ENCODE results near the gene SH3TC2.

SH3TC2 gene

GRCh38 chr5:149027636-149028035 is 35.2 kb downstream of the SH3TC2 start:
- no peak for DNase-seq

DNA sequence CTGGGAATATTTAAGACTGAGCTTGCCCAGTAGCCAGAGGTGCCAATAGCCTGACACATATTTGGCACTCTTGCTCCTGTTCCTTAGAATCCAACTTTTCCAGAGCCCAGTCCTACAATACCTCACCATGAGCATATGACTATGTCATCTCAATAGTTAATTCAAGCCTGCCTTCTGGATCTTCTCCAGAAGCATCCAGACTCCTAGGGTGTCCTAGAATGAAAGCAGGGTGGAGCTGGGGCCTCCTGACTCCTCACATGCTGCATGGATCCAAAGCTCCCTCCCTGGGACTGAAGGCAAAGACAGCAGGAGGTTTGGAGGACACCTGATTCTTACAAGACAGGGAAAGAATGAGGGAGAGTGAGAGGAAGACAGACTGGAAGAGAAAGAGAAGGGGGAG is 37.9 kb downstream of the SH3TC2 start:
- no peak for DNase-seq

GRCh38 chr5:149024477-149024876 is 38.4 kb downstream of the SH3TC2 start:
- DNase-seq, result no peak

DNA sequence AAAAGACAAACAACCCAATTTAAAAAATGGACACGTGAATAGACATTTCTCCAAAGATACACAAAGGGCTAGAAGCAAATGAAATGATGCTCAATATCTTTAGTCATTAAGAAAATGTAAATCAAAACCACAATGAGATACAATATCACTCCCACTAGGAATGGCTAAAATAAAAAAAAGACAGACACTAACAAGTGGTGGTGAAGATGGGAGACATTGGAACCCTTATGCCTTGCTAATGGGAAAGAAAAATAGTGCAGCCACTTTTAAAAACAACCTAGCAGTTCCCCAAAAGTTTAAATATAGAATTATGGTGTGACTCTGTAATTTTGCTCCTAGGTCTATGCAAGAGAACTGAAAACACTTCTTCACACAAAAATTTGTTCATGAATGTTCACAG is 40.7 kb downstream of the SH3TC2 start:
- DNase-seq, result no peak

DNA sequence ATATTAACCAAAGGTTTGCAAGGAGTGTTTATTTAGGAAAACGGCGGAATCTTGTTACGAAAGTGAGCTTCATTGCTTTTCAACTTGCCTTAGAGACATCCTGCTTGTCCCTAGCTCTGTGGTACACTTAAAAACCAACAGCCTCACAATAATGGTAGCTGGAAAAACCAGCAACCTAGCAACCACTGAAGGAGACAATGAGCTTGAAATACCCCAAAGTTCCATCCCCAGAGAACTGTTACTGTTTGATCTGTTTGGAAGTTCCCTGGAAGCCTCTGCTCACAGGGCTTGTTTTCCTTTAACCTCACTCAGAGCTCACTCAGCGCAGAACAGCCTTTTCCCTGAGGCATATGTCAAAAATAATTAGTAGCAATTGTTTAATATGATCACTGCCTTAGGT is 43.2 kb downstream of the SH3TC2 start:
- no peak for DNase-seq

- no peak for DNase-seq
Observed at GRCh38 chr5:149018909-149019443, 43.9 kb downstream of the SH3TC2 start.

DNA sequence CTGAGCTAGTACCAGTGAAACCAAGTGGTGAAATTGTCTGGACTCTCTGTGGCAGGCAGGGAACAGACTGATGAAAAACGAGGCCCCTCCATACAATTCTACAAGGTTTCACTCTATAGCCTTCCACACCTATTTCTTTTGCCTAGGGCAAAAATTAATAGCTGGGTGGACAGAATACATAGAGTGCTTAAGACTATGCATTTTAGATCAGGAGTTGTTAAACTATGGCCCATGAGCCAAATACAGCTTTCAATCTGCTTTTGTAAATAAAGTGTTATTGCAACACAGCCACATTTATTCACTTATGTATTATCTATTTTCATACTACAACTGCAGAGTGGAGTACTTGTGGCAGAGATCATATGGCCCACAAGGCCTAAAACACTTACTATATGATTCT is 45.2 kb downstream of the SH3TC2 start:
- DNase-seq, result no peak

DNA sequence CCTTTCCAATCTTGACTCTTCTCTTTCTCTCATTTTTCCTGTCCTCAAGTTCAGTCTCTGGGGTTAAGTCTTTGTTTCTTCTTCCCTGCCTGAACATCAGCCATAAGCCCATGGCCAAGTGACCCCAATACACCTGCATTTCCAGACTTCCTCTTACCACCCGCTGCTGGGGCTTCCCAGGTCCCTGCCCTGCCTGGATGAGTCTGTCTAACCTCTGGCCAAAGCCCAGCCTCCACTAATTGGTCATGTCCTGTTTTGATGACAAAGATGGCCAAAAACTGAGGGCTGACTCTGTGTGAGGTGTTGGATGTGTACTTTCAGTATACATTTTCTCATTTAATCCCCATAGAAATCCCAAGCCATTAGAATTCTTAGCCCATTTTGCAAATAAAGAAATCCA is 47.3 kb downstream of the SH3TC2 start:
- DNase-seq, result no peak

DNA sequence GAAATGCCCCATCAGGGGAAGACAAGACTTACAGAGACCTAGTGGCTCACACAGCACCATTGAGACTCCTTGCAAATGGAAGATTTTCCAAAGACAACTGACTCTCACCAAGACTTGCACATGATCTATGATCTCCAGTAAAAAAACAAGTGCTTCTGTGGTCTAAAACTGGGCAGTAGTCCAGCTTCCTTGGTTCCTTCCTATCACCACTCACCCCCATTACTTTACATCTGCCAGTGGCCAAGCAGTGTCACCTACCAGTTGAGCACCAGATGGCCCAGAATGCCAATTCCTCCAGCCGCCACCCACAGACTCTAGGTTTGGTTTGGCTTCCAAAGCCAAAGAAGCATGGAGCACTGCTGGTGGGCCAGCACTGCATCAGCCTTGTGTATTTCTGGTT is 47.7 kb downstream of the SH3TC2 start:
- no peak for DNase-seq

- DNase-seq, result no peak
Observed at GRCh38 chr5:149014571-149015031, 48.3 kb downstream of the SH3TC2 start.

- no peak for DNase-seq
Observed at GRCh38 chr5:149013796-149014195, 49.1 kb downstream of the SH3TC2 start.

GRCh38 chr5:149012350-149012749 is 50.5 kb downstream of the SH3TC2 start:
- DNase-seq, result no peak

GRCh38 chr5:149011728-149012127 is 51.1 kb downstream of the SH3TC2 start:
- DNase-seq, result no peak

DNA sequence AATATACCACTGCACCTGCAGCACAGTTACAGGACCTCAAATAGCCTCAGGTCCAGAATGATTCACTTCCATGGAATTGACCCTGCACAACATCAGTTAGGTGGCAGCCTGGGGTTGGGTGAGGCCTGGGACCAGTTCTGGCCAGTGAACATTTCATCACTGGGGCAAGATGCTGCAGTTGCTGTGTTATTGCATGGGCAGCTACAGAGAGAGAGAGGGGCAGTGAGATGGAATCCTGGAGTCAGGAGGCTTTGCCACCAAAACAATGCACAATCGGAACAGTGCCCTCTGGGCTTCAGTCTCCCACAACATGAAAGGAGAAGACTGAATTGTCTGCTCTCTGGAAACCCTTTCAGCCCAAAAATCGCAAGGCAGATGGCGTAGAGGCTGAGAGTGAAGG is 51.8 kb downstream of the SH3TC2 start:
- DNase-seq, result no peak

DNA sequence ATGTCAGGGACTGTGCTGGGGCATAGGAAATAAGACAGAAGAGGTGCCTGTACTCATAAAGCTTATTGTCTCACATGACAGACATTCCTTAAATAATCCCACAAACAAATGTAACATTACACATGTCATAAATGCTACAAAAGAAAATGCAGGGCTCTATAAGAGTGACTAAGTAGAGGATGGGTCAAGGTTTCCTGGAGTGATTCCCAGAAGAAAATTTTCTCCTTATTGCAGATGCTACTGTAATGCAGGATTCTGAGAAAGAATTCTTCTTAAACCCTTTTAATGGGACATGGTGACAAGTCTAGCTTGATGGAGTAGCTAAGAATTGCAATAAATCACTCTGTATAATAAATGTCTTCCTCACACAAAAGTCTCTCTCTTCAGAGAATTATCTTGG is 55.7 kb downstream of the SH3TC2 start:
- DNase-seq, result no peak

DNA sequence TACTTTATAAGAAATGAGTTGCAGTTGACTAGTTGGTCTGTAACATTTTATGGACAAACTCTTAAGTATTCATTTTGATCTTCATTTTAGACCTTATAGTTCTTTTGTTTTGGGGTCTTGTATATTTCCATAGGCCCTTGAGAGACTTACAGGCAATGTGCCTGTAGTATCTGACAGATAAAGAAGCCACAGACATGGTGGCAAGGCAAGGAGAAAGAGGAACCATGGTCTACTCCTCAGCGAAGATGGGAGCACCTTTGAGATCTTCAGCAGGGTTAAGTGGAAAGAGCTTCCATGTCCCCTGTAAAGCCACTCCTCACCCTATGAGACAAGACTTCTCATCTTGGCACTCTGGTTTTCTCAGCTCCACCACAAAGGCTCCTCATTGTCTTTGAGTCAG is 56.4 kb downstream of the SH3TC2 start:
- DNase-seq, result no peak

DNA sequence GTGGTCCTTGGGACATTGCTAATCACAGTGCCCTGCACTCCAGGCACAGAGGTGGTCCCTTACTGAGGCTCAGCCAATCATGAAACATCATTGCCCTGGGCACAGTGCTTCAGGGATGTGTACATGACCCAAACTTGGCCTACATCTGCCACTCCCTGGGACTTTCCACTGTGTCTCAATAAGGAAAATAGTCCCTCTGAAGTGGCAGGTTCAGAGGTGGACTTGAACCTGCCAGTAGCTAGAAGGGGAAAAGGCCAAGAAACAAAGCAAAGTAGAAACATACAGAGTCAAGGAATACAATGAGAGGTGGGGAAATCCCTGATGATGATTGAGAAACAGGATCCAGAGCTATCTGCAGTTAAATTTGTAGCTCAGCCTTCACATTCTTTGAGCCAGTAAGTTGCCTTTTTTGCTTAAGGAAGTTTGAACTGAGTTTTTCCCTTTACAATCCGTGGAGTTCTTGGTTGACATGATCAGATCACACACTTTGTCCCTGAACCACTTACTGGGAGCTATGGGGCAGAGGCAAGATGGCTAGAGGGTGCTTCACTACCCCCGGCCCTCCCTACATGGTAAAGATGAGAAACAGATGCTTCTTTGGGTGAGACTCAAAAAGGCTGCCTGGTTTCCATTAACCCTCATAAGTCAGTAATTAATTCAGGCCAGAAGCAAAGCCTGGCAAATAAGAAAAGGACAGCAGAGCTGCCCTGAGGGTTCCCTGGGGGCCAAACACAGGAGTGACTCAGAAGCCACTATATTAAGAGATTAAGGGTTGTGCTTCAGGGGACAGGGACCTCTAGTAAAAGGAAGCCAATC is 57.6 kb downstream of the SH3TC2 start:
- DNase-seq, result no peak

- no peak for DNase-seq
Observed at GRCh38 chr5:149004559-149004958, 58.3 kb downstream of the SH3TC2 start.

GRCh38 chr5:149002761-149003689 is 59.8 kb downstream of the SH3TC2 start:
- DNase-seq, result no peak

DNA sequence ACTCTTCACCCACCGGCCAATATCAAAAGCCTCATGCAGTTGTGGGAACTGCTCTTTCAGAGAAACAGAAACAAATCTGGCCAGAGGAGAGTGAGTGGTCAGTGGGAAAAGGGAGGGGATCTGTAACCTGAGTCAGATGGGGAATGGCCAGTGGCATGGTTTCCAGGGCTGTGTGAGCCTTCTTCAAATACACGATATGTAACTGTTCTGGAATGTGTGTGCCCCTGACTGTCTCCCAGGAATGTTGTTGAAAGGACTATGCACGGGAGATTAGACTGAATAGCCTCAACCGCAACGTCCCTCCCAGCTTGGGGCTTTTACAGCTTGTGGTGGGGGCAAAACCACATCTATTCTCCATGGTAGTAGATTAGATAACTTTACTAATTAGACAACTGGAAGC is 60.8 kb downstream of the SH3TC2 start:
- no peak for DNase-seq

DNA sequence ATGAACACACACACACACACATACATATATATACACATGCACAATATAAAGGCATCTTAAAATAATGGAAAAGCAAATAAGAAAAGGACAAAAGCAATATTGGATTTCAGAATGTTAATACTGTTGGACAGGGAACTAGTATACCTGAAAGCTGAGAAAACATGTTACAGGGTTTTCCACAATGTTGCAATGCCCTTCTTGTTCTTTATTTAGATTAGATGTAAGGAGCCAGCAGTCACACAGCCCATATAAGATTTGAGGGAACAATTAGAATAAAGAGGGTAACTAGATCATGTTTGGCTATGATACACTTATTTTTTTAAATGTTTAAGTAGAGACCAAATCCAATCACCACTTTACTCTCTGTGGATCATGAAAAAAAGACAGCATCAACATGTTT is 61.7 kb downstream of the SH3TC2 start:
- no peak for DNase-seq

- DNase-seq, result no peak
Observed at GRCh38 chr5:148999741-149000140, 63.1 kb downstream of the SH3TC2 start.

GRCh38 chr5:148998174-148998797 is 64.6 kb downstream of the SH3TC2 start:
- DNase-seq, result no peak
